ENCODE measurements around the gene CDCA8. TPM values are rescaled to one million over a fixed set of nuclear protein-coding genes. Genes with fewer than 3 reads are reported as not detected.

CDCA8 gene
- total RNA-seq, 1 experiment from 2014 or later: 51.7 TPM

- H3K4me1 ChIP-seq (ENCODE audit: control insufficient read depth in 1 of 2, insufficient read depth in 2 of 2, low read length in 2 of 2): no peaks in the 10 kb centered on the region
- H3K9ac ChIP-seq (ENCODE audit: low read length): no peak overlapping the region
- H3K4me2 ChIP-seq (ENCODE audit: low read length): no peak overlapping the region
- H2AFZ ChIP-seq (ENCODE audit: low read depth, low read length, poor library complexity, severe bottlenecking): no peak overlapping the region
- ChIA-PET CTCF (no interaction called here), RAD21 (ENCODE audit: low non-redundant PET in 1 of 2, low total read pairs in 2 of 2, uncharacterized antibody in 2 of 2, unreplicated experiment in 2 of 2) (no interaction called here), POLR2A (no interaction called here)
- H3K27me3 ChIP-seq (ENCODE audit: insufficient read depth, low read length): no peaks in the 10 kb centered on the region
- H4K20me1 ChIP-seq (ENCODE audit: insufficient read depth): no peaks in the 10 kb centered on the region
- H3K9me3 ChIP-seq (ENCODE audit: control insufficient read depth in 1 of 2, insufficient read depth in 1 of 2, low read depth in 1 of 2, low read length in 2 of 2): no peaks in the 10 kb centered on the region
- no peaks in the 10 kb centered on the region for H3K79me2 ChIP-seq (ENCODE audit: insufficient read depth, low read length)
- no peaks in the 10 kb centered on the region for H3K9me2 ChIP-seq (ENCODE audit: insufficient read depth)
- intact Hi-C loops (cut with micrococcal nuclease): no loop called here
- peaks cover 7 to 9% of the 10 kb centered on the region in 2 experiments; a peak in 3 of 4 replicates for H3K36me3 ChIP-seq (ENCODE audit: control insufficient read depth in 1 of 2, insufficient read depth in 2 of 2, low read length in 2 of 2)
- no peak overlapping the region for H3K4me3 ChIP-seq (replicated peaks in 1 of 2; ENCODE audit: low read depth in 1 of 2, low read length in 2 of 2)
- H3K27ac ChIP-seq (ENCODE audit: low read depth, low read length): no peak overlapping the region
- ATAC-seq (no peak), DNase-seq (ENCODE audit: low read depth, low spot score) (no peak)
- TF ChIP-seq ATF3 (IDR thresholded peaks at IDR 0.05) (no peak), TCF7L2 (IDR thresholded peaks at IDR 0.05; ENCODE audit: borderline replicate concordance, extremely low read depth, insufficient read depth, insufficient read length) (no peak), ZFX (IDR thresholded peaks at IDR 0.05) (no peak), REST (IDR thresholded peaks at IDR 0.05; ENCODE audit: low read depth) (no peak), SP1 (IDR thresholded peaks at IDR 0.05; ENCODE audit: low read depth) (no peak), CEBPB (IDR thresholded peaks at IDR 0.05; ENCODE audit: low read depth) (no peak), MAX (IDR thresholded peaks at IDR 0.05) (no peak), EGR1 (IDR thresholded peaks at IDR 0.05; ENCODE audit: low read depth) (no peak), EZH2phosphoT487 (IDR thresholded peaks at IDR 0.05; ENCODE audit: borderline replicate concordance) (no peak), SIN3A (IDR thresholded peaks at IDR 0.05; ENCODE audit: low read depth) (no peak), ZNF274 (IDR thresholded peaks at IDR 0.05; ENCODE audit: low read depth, low read length) (no peak), SRF (IDR thresholded peaks at IDR 0.05; ENCODE audit: low read depth) (no peak), RAD21 (IDR thresholded peaks at IDR 0.05; ENCODE audit: low read depth) (no peak), CTCF (IDR thresholded peaks at IDR 0.05 in 2 of 3, conservative IDR thresholded peaks at IDR 0.05 in 1 of 3; ENCODE audit: borderline replicate concordance in 1 of 3, insufficient read depth in 1 of 3, low read depth in 2 of 3, low read length in 2 of 3) (no peak), POLR2A (IDR thresholded peaks at IDR 0.05; ENCODE audit: borderline replicate concordance, extremely low read depth, insufficient read depth, insufficient read length) (no peak), EZH2 (IDR thresholded peaks at IDR 0.05) (no peak), FOSL1 (IDR thresholded peaks at IDR 0.05; ENCODE audit: low read depth) (no peak), JUND (IDR thresholded peaks at IDR 0.05) (no peak), CBX3 (IDR thresholded peaks at IDR 0.05; ENCODE audit: low read depth) (no peak), ZBTB33 (IDR thresholded peaks at IDR 0.05; ENCODE audit: extremely low read depth, insufficient replicate concordance, low read length) (no peak)
- BruUV-seq (replicated peaks): no TSS peak
These were observed 22.4 kb downstream of the CDCA8 start for GRCh38 chr1:37714689-37715088.
